ENCODE results near the gene NUP214.

Gene NUP214

DNA sequence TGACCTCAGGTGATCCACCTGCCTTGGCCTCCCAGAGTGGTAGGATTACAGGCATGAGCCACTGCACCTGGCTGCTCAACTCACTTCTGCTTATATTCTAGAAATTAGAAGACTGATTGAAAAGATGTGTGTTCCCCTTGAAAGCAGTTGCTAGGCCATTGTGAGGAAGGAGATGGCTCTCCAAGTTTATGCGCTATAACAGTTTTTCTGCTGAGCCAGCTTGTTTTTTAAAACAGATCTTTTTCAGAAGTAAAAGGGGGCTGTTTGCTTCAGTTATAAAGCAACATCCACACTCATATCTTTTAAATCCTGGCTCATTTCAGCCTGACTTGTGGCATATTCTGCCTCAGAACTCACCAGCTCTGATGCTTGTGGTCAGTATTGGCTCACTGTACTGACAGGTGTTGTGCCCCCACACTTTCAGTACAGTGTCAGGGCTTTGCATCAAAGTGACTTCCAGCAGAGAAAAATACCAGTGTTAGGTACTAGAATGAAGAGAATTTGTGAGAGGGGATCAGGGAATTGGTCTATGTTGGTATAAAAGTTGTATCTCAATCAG lies 49.4 kb downstream of the NUP214 start:
- TF ChIP-seq, protein P1, sequence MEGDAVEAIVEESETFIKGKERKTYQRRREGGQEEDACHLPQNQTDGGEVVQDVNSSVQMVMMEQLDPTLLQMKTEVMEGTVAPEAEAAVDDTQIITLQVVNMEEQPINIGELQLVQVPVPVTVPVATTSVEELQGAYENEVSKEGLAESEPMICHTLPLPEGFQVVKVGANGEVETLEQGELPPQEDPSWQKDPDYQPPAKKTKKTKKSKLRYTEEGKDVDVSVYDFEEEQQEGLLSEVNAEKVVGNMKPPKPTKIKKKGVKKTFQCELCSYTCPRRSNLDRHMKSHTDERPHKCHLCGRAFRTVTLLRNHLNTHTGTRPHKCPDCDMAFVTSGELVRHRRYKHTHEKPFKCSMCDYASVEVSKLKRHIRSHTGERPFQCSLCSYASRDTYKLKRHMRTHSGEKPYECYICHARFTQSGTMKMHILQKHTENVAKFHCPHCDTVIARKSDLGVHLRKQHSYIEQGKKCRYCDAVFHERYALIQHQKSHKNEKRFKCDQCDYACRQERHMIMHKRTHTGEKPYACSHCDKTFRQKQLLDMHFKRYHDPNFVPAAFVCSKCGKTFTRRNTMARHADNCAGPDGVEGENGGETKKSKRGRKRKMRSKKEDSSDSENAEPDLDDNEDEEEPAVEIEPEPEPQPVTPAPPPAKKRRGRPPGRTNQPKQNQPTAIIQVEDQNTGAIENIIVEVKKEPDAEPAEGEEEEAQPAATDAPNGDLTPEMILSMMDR (IDR thresholded peaks at IDR 0.05; ENCODE audit: insufficient read depth, low read depth, low read length, missing control alignments) = no peak
- no peak overlapping the region for H3K4me3 ChIP-seq (ENCODE audit: low read depth, low read length)
- peak; percentile 32 for DNase-seq (ENCODE audit: low read depth)

DNA sequence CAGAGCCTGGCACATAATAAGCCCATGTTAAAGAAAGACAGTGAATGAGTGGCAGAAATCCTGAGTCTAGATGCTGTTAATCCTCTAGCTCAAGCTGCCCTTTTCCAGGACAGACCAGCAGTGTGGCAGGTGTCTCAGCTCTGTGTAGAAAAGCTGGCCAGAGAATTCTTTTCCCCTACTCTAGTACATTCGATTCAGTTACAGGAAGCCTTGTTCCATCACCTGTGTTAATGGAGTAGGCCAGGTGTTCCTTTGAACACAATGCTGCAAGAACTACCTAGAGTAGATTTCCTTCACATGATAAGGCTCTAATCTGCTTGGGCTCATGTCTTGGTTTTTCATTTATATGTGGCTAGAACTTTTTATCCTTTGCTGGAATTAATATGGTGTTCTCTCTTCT lies 52.5 kb downstream of the NUP214 start:
- no peak for DNase-seq (ENCODE audit: low read depth)
- TF ChIP-seq, protein P1 (IDR thresholded peaks at IDR 0.05; ENCODE audit: insufficient read depth, low read depth, low read length, missing control alignments) = no peak

DNA sequence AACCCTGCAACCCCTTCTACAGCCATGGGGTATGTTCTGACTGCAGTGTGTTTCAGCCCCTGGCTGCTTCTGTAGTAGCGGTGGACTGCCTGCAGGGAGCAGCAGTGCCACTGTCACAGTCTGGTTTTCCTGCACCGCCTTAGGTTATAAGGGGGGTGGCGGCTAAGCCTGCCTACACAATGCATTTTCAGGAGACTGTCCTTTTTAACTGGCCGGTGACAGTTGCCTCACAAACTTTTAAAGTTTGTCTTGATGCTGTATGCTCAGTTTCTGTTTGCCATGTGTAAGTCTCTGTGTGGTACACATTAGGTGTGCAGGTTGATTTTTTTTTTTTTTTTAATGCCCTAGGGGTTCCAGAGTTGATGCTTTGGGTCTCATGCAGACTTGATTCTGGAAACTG lies 53.0 kb downstream of the NUP214 start:
- DNase-seq (ENCODE audit: low read depth) = peak; percentile 82
- no peak overlapping the region for H3K4me3 ChIP-seq (ENCODE audit: low read depth, low read length)
- TF ChIP-seq, protein P1 (IDR thresholded peaks at IDR 0.05; ENCODE audit: insufficient read depth, low read depth, low read length, missing control alignments) = peak; percentile 93

More for the DNA sequence above, 52.5 kb downstream of the NUP214 start:
- H3K4me3 ChIP-seq (ENCODE audit: low read depth, low read length) = no peak overlapping the region

DNA sequence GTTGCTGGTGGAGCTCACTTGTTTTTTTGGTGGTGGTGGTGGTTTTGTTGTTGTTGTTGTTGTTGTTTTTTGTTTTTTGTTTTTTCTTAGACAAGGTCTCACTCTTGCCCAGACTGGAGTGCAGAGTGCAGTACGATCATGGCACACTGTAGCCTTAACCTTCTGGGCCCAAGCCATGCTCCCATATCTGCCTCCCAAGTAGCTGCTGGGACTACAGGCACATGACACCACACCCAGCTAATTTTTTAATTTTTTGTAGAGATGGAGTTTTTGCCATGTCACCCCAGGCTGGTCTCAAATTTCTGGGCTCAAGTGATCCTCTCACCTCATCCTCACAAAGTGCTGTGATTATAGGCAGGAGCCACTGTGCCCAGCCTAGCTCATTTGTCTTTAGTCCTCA lies 53.5 kb downstream of the NUP214 start:
- TF ChIP-seq, protein P1 (IDR thresholded peaks at IDR 0.05; ENCODE audit: insufficient read depth, low read depth, low read length, missing control alignments) = no peak
- DNase-seq (ENCODE audit: low read depth) = no peak
- no peak overlapping the region for H3K4me3 ChIP-seq (ENCODE audit: low read depth, low read length)

DNA sequence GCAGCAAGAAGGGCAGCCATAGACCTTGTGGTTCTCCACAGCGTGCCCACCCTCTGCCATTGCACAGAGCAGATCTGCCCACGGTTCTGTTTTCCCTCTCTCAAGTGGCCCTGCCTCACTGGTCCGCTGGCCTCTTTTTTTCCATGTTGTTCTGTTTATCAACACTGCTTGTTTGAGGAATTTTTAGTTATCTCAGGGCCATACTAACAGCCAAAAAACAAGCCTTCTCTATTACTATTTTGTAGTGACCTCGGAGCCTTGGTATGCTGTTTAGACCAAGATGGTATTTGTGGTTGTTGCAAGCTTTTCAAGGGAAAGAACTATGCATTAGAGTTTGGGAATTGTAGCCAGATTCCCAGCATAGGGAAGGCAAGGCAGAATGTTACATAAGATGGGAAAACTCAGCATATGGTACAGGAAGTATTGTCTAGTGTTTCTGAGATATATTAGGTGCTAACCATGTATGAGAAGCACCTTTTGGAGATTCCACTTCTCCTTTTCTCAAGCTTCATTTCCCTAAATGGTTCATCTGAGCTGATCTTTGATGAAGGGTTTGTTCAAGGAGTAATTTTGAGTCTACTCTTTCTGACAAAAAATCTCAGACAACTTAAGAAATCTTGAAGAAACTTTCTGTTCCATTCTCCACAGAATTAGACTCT lies 54.3 kb downstream of the NUP214 start:
- TF ChIP-seq, protein P1 (IDR thresholded peaks at IDR 0.05; ENCODE audit: insufficient read depth, low read depth, low read length, missing control alignments) = no peak
- no peak overlapping the region for H3K4me3 ChIP-seq (ENCODE audit: low read depth, low read length)
- DNase-seq (ENCODE audit: low read depth) = peak; percentile 18

DNA sequence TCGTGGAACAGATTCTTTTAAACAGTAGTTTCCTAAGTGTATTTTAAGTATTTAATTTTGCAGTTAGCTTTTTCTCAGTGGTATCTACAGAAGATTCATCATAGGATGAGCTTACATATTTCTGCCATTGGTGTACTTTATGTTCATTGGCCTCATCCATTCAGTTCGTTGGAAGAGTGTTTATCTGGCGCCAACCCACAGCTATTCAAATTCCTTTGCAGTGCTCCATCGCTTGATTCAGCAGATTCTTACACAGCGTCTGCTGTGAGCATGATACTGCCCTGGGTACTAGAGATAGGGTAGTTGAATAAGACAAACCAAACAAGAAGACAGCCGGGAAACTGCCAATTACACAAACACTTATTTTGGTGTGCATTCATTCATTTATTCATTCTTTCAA lies 55.1 kb downstream of the NUP214 start:
- TF ChIP-seq, protein P1 (IDR thresholded peaks at IDR 0.05; ENCODE audit: insufficient read depth, low read depth, low read length, missing control alignments) = no peak
- DNase-seq (ENCODE audit: low read depth) = no peak
- no peak overlapping the region for H3K4me3 ChIP-seq (ENCODE audit: low read depth, low read length)

Data from GM12865 (cell line).